Measurements from ENCODE around the gene DSPP. TPM values are rescaled to one million over a fixed set of nuclear protein-coding genes. Genes with fewer than 3 reads are reported as not detected.

Gene DSPP
- polyA plus RNA-seq, 1 of the 3 experiments (the other 2 are of a cell fraction), result not detected

- ChIA-PET POLR2A (no interaction called here), CTCF (no interaction called here)
- H3K9me2 ChIP-seq, result no peaks in the 10 kb centered on the region
- H4K20me1 ChIP-seq (ENCODE audit: insufficient read depth), result no peaks in the 10 kb centered on the region
- TF ChIP-seq MXI1 (IDR thresholded peaks at IDR 0.05; ENCODE audit: low read depth, low read length), result no peak
- TF ChIP-seq RFX5 (IDR thresholded peaks at IDR 0.05; ENCODE audit: low read length), result no peak
- no peak for TF ChIP-seq REST (IDR thresholded peaks at IDR 0.05; ENCODE audit: low read depth, low read length)
- TF ChIP-seq SIN3A (IDR thresholded peaks at IDR 0.05; ENCODE audit: borderline replicate concordance, low read depth, low read length), result no peak
- no peak for TF ChIP-seq GABPA (IDR thresholded peaks at IDR 0.05; ENCODE audit: low read depth)
- TF ChIP-seq RCOR1 (IDR thresholded peaks at IDR 0.05; ENCODE audit: low read length), result no peak
- TF ChIP-seq YY1 (IDR thresholded peaks at IDR 0.05; ENCODE audit: low read depth), result no peak
- no peak for TF ChIP-seq TCF12 (IDR thresholded peaks at IDR 0.05)
- no peak for TF ChIP-seq GATA2 (CRISPR knock-in tag; IDR thresholded peaks at IDR 0.05)
- no peak for TF ChIP-seq POLR2AphosphoS5 (IDR thresholded peaks at IDR 0.05; ENCODE audit: low read depth, low read length)
- TF ChIP-seq MAX (IDR thresholded peaks at IDR 0.05; ENCODE audit: low read depth), result no peak
- no peak for TF ChIP-seq FOXM1 (IDR thresholded peaks at IDR 0.05; ENCODE audit: low read depth)
- TF ChIP-seq FOSL2 (IDR thresholded peaks at IDR 0.05; ENCODE audit: borderline replicate concordance, low read depth), result no peak
- no peak for TF ChIP-seq SMC3 (IDR thresholded peaks at IDR 0.05; ENCODE audit: low read depth, low read length)
- TF ChIP-seq EP300 (IDR thresholded peaks at IDR 0.05; ENCODE audit: borderline replicate concordance in 1 of 2, low read depth in 1 of 2, low read length in 1 of 2), result no peak
- no peak for TF ChIP-seq EZH2phosphoT487 (IDR thresholded peaks at IDR 0.05; ENCODE audit: borderline replicate concordance, low read depth)
- no peak for TF ChIP-seq USF2 (IDR thresholded peaks at IDR 0.05; ENCODE audit: borderline replicate concordance, low read depth, low read length)
- TF ChIP-seq USF1 (IDR thresholded peaks at IDR 0.05; ENCODE audit: borderline replicate concordance, low read depth), result no peak
- no peak for TF ChIP-seq TAF1 (IDR thresholded peaks at IDR 0.05; ENCODE audit: borderline replicate concordance, low read depth, low read length)
- H3K79me2 ChIP-seq (ENCODE audit: insufficient read depth), result no peaks in the 10 kb centered on the region
- no peak overlapping the region for H3K4me2 ChIP-seq
- H3K4me1 ChIP-seq (ENCODE audit: control insufficient read depth in 1 of 2, insufficient read depth in 2 of 2, low read depth in 1 of 2, low read length in 1 of 2), result no peaks in the 10 kb centered on the region
- no peaks in the 10 kb centered on the region for H3K36me3 ChIP-seq (replicated peaks in 1 of 2; ENCODE audit: control insufficient read depth in 1 of 2, insufficient read depth in 2 of 2, low read length in 1 of 2)
- no peaks in the 10 kb centered on the region for H3K9me3 ChIP-seq
- DNase-seq, result no peak
- no peak overlapping the region for H3K27ac ChIP-seq (ENCODE audit: low read depth in 2 of 2, low read length in 1 of 2)
- H3K27me3 ChIP-seq (ENCODE audit: insufficient read depth), result no peaks in the 10 kb centered on the region
- H3F3A ChIP-seq (replicated peaks; ENCODE audit: insufficient read depth), result no peaks in the 10 kb centered on the region
- H3K9ac ChIP-seq, result no peak overlapping the region
- H3K4me3 ChIP-seq (ENCODE audit: low read depth in 2 of 2, low read length in 1 of 2), result no peak overlapping the region
- no peak overlapping the region for H2AFZ ChIP-seq (ENCODE audit: low read depth)
Measured at GRCh38 chr4:87601361-87601760, 7.0 kb upstream of the DSPP start.
